Esophagus muscularis mucosa (tissue), 4 donors: ENCODE data around the gene ST3GAL2. TPM values are rescaled to one million over a fixed set of nuclear protein-coding genes. Genes with fewer than 3 reads are reported as not detected.

Source experiments
- DNase-seq: peaks from one replicate; pipeline ENCODE4 v3.0.0-alpha.2; 2017; ENCODE audit errors: extremely low spot score
- H3K27ac ChIP-seq, 4 donors: fragments of 200-600 bp; sonication (generic); replicated peaks in 1 of 4; 1 replicate in 3 of 4; 2 replicates in 1 of 4; pipeline ENCODE4 v1.5.1; 2016 to 2019; ENCODE audit warnings: mild to moderate bottlenecking in 1 of 4
- H3K27me3 ChIP-seq, 4 donors: fragments of 200-600 bp; sonication (generic); one replicate each; pipeline versions ENCODE4 v1.5.1 to v1.6.0; 2016 to 2019
- H3K36me3 ChIP-seq, 4 donors: fragments of 200-600 bp; sonication (generic); one replicate each; pipeline ENCODE4 v1.5.1; 2016 to 2019
- H3K4me1 ChIP-seq, 4 donors: fragments of 200-600 bp; sonication (generic); one replicate each; pipeline ENCODE4 v1.5.1; 2016 to 2019
- H3K4me3 ChIP-seq, 4 donors: fragments of 200-600 bp; sonication (generic); 1 replicate in 2 of 4; 2 replicates in 2 of 4; pipeline ENCODE4 v1.5.1; 2016 to 2019; ENCODE audit warnings: mild to moderate bottlenecking in 4 of 4, moderate library complexity in 1 of 4
- H3K9me3 ChIP-seq, 4 donors: fragments of 200-600 bp; sonication (generic); 1 replicate in 3 of 4; 2 replicates in 1 of 4; pipeline ENCODE4 v1.5.1; 2016 to 2019
- EP300 ChIP-seq: sonication (generic); formaldehyde crosslinking; IDR thresholded peaks from one replicate; pipeline ENCODE4 v1.6.1; 2017; ENCODE audit warnings: antibody characterized with exemption
- POLR2A ChIP-seq: fragments of 450-650 bp; IDR thresholded peaks from one replicate; pipeline ENCODE4 v1.6.1; 2017; ENCODE audit warnings: antibody characterized with exemption, moderate library complexity, mild to moderate bottlenecking, low read depth
- POLR2AphosphoS5 ChIP-seq, 2 donors: sonication (generic); formaldehyde crosslinking; IDR thresholded peaks; one replicate each; pipeline ENCODE4 v1.6.1; 2017; ENCODE audit warnings: antibody characterized with exemption in 2 of 2
- whole genome bisulfite sequencing: methylation state at CpG from one replicate; pipeline ENCODE4 v1.1.5; 2018; 5-methylcytosine and 5-hydroxymethylcytosine counted together
- intact Hi-C: fragments of 100-400 bp; cut with DNase I; formaldehyde crosslinking; loops from one replicate; pipeline ENCODE4 v1.15.1; 2023
- total RNA-seq, 4 donors: library from RNA; depleted of rRNA; stranded (reverse); fragments of >200 nt; gene quantifications; one replicate each; pipeline versions ENCODE4 v1.1.0 to v1.2.1, GENCODE V29; 2016
- TF ChIP-seq, protein P1 (sequence below), 3 experiments: fragments of 200-600 bp in 2 of 3; fragments of 450-650 bp in 1 of 3; sonication (generic) in 2 of 3; IDR thresholded peaks; one replicate each; pipeline ENCODE4 v1.5.1; 2017 to 2019; ENCODE audit warnings: antibody characterized with exemption in 3 of 3, mild to moderate bottlenecking in 2 of 3, moderate library complexity in 1 of 3

Gene ST3GAL2
- total RNA-seq, 4 donors from 2014 or later, result 18.6 to 34.9 (median 27.2) TPM

DNA sequence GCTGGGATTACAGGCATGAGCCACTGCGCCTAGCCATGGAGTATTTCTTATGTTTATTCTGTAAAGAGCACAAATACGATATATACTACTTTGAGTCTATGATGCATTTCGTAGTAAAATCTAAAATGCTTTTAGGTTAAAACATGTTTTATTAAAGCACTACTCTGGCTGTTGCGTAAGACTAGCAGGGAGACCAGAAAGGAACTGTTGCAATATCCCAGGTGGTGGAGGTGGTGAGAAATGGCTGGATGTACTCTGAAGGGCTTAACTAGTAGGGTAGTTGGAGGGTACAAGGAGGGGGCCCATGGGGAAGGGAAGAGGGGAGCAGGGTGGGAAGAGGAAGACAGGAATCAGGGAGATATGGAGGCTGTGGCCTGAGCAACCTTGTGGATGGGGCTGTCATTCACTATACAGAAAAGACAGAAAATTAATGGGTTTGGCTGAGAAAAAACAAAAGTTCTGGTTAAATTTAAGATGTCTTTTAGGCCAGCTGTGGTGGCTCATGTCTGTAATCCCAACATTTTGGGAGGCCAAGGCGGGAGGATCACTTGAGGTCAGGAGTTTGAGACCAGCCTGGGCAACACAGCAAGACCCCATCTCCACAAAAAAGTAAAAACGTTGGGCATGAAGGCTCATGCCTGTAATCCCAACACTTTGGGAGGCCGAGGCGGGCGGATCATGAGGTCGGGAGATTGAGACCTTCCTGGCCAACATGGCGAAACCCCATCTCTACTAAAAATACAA is 35.8 kb downstream of the ST3GAL2 start:
- intact Hi-C loops, result no loop called here
- Histone ChIP-seq H3K9me3 (no peaks in the 10 kb centered on the region), H3K4me3 (no peak overlapping the region), H3K27ac (no peak overlapping the region), H3K27me3 (no peaks in the 10 kb centered on the region), H3K4me1 (peaks cover 5 to 20% (median 14%) of the 10 kb centered on the region in 4 donors), H3K36me3 (peaks cover 3 to 29% (median 25%) of the 10 kb centered on the region in 4 donors)
- WGBS, result 92% methylated on average over 11 of the region's 11 CpGs
- no peak for DNase-seq
- TF ChIP-seq POLR2A (no peak), POLR2AphosphoS5 (IDR thresholded peaks at IDR 0.05) (no peak), EP300 (no peak)
- TF ChIP-seq, protein P1, sequence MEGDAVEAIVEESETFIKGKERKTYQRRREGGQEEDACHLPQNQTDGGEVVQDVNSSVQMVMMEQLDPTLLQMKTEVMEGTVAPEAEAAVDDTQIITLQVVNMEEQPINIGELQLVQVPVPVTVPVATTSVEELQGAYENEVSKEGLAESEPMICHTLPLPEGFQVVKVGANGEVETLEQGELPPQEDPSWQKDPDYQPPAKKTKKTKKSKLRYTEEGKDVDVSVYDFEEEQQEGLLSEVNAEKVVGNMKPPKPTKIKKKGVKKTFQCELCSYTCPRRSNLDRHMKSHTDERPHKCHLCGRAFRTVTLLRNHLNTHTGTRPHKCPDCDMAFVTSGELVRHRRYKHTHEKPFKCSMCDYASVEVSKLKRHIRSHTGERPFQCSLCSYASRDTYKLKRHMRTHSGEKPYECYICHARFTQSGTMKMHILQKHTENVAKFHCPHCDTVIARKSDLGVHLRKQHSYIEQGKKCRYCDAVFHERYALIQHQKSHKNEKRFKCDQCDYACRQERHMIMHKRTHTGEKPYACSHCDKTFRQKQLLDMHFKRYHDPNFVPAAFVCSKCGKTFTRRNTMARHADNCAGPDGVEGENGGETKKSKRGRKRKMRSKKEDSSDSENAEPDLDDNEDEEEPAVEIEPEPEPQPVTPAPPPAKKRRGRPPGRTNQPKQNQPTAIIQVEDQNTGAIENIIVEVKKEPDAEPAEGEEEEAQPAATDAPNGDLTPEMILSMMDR (IDR thresholded peaks at IDR 0.05), result no peak

DNA sequence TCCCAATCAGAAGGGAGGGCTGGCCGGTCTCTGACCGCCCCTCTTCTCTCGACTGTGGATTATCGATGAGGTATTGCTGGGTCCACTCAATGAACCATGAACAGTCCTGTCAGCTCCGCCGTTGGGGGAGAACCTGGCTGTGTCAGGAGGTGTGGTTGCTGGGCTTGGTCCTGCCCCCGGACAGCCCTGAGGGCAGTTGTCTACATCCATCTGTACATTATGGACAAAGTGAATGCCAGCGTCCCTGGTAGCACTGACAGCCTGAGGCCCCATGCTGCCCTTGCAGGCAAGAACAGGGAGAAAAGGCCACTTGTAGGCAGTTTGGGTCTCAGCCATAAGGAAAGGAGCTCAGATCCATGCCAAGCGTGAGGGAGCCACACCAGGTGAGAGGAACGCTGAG is 38.9 kb downstream of the ST3GAL2 start:
- Histone ChIP-seq H3K27ac (no peak overlapping the region), H3K4me1 (peaks cover 8 to 18% (median 11%) of the 10 kb centered on the region in 4 donors), H3K36me3 (peaks cover 3 to 45% (median 31%) of the 10 kb centered on the region in 4 donors), H3K27me3 (no peaks in the 10 kb centered on the region), H3K9me3 (no peaks in the 10 kb centered on the region), H3K4me3 (no peak overlapping the region)
- DNase-seq, result no peak
- TF ChIP-seq, protein P1 (IDR thresholded peaks at IDR 0.05), result no peak
- TF ChIP-seq POLR2AphosphoS5 (IDR thresholded peaks at IDR 0.05) (no peak), POLR2A (no peak), EP300 (no peak)
- intact Hi-C loops, result no loop called here
- WGBS, result 87% methylated on average over 8 of the region's 10 CpGs

- DNase-seq, result no peak
- Histone ChIP-seq H3K4me3 (no peak overlapping the region), H3K9me3 (no peaks in the 10 kb centered on the region), H3K27me3 (no peaks in the 10 kb centered on the region), H3K36me3 (peaks cover 3 to 51% (median 36%) of the 10 kb centered on the region in 4 donors), H3K4me1 (peaks cover 4 to 12% (median 8%) of the 10 kb centered on the region in 4 donors), H3K27ac (no peak overlapping the region)
- 94% methylated on average over 8 of the region's 8 CpGs for WGBS
- TF ChIP-seq POLR2AphosphoS5 (IDR thresholded peaks at IDR 0.05), result no peak
- TF ChIP-seq, protein P1 (IDR thresholded peaks at IDR 0.05), result no peak
- TF ChIP-seq EP300, result no peak
- TF ChIP-seq POLR2A, result no peak
- intact Hi-C loops, result no loop called here
These were observed 39.5 kb downstream of the ST3GAL2 start for GRCh38 chr16:70399381-70399780.

DNA sequence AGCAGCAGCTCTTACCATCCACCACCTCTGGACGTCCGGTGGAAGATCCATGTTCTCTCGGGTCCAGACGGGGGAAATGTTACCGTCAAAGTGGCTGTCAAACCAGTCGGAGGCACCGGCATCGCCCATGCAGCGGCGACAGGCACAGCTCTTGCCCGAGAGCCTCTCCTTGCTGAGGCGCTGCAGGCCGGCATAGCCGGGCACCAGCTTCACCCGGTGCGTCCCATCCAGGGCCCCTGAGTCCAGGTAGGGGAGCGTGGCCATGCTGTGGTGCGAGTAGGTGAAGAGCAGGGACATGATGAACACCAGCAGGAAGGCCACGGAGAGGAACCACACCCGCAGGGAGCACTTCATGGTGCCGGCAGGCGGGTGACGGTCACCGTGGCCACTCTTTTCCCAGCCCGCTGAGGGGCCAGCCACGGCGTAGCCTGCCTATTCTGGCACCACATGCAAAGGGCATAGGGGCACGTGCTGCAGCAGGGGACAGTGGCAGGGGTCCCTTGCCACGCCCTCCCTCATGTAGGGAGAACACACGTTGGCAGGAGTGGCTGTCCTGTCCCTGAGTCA is 40.6 kb downstream of the ST3GAL2 start:
- DNase-seq, result no peak
- Histone ChIP-seq H3K4me3 (no peak overlapping the region), H3K36me3 (peaks cover 3 to 61% (median 46%) of the 10 kb centered on the region in 4 donors), H3K27me3 (no peaks in the 10 kb centered on the region), H3K27ac (no peak overlapping the region), H3K9me3 (no peaks in the 10 kb centered on the region), H3K4me1 (peaks cover 0 to 6% (median 3%) of the 10 kb centered on the region in 4 donors)
- no peak for TF ChIP-seq EP300
- no peak for TF ChIP-seq POLR2A
- TF ChIP-seq, protein P1 (IDR thresholded peaks at IDR 0.05), result no peak
- TF ChIP-seq POLR2AphosphoS5 (IDR thresholded peaks at IDR 0.05), result no peak
- WGBS, result 93% methylated on average over 21 of the region's 30 CpGs
- intact Hi-C loops, result no loop called here
